Measurements from ENCODE around the gene STMN3.

DNA sequence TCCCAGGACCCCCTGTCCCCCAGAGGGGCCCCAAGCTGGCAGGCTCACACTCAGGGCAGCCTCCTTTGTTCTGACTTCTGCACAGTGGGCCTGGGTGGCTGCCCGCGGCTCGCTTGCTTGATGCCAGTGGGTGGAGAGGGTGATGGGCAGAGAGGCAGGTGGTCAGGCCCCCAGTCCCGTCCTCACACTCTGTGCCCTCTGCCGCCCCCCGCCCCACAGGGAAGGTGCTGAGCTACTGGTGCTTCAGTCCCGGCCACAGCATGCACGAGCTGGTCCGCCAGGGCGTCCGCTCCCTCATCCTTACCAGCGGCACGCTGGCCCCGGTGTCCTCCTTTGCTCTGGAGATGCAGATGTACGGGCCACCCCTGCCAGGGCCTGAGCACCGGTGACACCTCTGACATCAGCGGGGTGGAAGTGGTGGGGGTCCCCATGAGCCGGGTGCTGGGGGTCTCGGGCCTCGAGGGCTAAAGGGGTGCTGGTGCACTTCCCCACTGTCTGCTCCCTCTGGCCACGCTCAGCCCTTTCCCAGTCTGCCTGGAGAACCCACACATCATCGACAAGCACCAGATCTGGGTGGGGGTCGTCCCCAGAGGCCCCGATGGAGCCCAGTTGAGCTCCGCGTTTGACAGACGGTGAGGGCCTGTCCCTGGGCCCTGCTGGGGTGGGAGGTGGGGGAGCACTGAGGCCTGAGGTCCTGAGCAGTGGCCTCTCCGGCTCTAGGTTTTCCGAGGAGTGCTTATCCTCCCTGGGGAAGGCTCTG, 34.4 kb upstream of the STMN3 start:
- TF ChIP-seq, protein P1, sequence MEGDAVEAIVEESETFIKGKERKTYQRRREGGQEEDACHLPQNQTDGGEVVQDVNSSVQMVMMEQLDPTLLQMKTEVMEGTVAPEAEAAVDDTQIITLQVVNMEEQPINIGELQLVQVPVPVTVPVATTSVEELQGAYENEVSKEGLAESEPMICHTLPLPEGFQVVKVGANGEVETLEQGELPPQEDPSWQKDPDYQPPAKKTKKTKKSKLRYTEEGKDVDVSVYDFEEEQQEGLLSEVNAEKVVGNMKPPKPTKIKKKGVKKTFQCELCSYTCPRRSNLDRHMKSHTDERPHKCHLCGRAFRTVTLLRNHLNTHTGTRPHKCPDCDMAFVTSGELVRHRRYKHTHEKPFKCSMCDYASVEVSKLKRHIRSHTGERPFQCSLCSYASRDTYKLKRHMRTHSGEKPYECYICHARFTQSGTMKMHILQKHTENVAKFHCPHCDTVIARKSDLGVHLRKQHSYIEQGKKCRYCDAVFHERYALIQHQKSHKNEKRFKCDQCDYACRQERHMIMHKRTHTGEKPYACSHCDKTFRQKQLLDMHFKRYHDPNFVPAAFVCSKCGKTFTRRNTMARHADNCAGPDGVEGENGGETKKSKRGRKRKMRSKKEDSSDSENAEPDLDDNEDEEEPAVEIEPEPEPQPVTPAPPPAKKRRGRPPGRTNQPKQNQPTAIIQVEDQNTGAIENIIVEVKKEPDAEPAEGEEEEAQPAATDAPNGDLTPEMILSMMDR (IDR thresholded peaks at IDR 0.05; ENCODE audit: low read length): no peak
- TF ChIP-seq EZH2 (IDR thresholded peaks at IDR 0.05; ENCODE audit: borderline replicate concordance, low read length): no peak
